ENCODE measurements around the gene RASAL2. TPM values are rescaled to one million over a fixed set of nuclear protein-coding genes. Genes with fewer than 3 reads are reported as not detected.

The RASAL2 gene
- total RNA-seq, 4 donors from 2014 or later: 17.9 to 27.3 (median 23.5) TPM

- Histone ChIP-seq H3K36me3 (peaks cover 0 to 15% of the 10 kb centered on the region in 2 donors), H3K27ac (no peak overlapping the region), H3K4me3 (replicated peaks in 1 of 3) (no peak overlapping the region), H3K4me1 (no peaks in the 10 kb centered on the region), H3K27me3 (no peaks in the 10 kb centered on the region), H3K9me3 (no peaks in the 10 kb centered on the region)
- 76 to 85% methylated on average over 4 of the region's 4 CpGs for WGBS, 2 donors
- no peak for DNase-seq
- intact Hi-C loops (cut with DNase I): no loop called here
- TF ChIP-seq CTCF (IDR thresholded peaks at IDR 0.05) (no peak), POLR2A (IDR thresholded peaks at IDR 0.05) (no peak)
Observed at GRCh38 chr1:178477373-178477772, 383.5 kb downstream of the RASAL2 start.

GRCh38 chr1:178477841-178478240 is 383.9 kb downstream of the RASAL2 start:
- no peak overlapping the region for H3K4me3 ChIP-seq (replicated peaks in 1 of 3)
- no peak for TF ChIP-seq CTCF (IDR thresholded peaks at IDR 0.05)
- TF ChIP-seq POLR2A (IDR thresholded peaks at IDR 0.05): no peak
- no peaks in the 10 kb centered on the region for H3K4me1 ChIP-seq
- no peak for DNase-seq
- no peak overlapping the region for H3K27ac ChIP-seq
- no peaks in the 10 kb centered on the region for H3K27me3 ChIP-seq
- peaks cover 0 to 15% of the 10 kb centered on the region in 2 donors for H3K36me3 ChIP-seq
- no peaks in the 10 kb centered on the region for H3K9me3 ChIP-seq
- WGBS, 2 donors: 44 to 45% methylated on average over 1 of the region's 1 CpG
- intact Hi-C loops (cut with DNase I): no loop called here

GRCh38 chr1:178483251-178483957 is 389.5 kb downstream of the RASAL2 start:
- 91 to 94% methylated on average over 5 of the region's 5 CpGs for WGBS, 2 donors
- no peak for TF ChIP-seq CTCF (IDR thresholded peaks at IDR 0.05)
- TF ChIP-seq POLR2A (IDR thresholded peaks at IDR 0.05): no peak
- H3K36me3 ChIP-seq: no peaks in the 10 kb centered on the region
- no peak for DNase-seq
- H3K27ac ChIP-seq: no peak overlapping the region
- H3K4me1 ChIP-seq: peaks cover 0 to 9% of the 10 kb centered on the region in 2 donors
- H3K4me3 ChIP-seq (replicated peaks in 1 of 3): no peak overlapping the region
- H3K27me3 ChIP-seq: no peaks in the 10 kb centered on the region
- intact Hi-C loops (cut with DNase I): no loop called here
- H3K9me3 ChIP-seq: no peaks in the 10 kb centered on the region

GRCh38 chr1:178484698-178485225 is 390.9 kb downstream of the RASAL2 start:
- H3K27me3 ChIP-seq: no peaks in the 10 kb centered on the region
- H3K4me1 ChIP-seq: peaks cover 0 to 9% of the 10 kb centered on the region in 2 donors
- no peak overlapping the region for H3K27ac ChIP-seq
- no peak for DNase-seq
- TF ChIP-seq POLR2A (IDR thresholded peaks at IDR 0.05) (no peak), CTCF (IDR thresholded peaks at IDR 0.05) (no peak)
- no peaks in the 10 kb centered on the region for H3K36me3 ChIP-seq
- WGBS, 2 donors: 73 to 81% methylated on average over 3 of the region's 3 CpGs
- no peaks in the 10 kb centered on the region for H3K9me3 ChIP-seq
- intact Hi-C loops (cut with DNase I): no loop called here
- no peak overlapping the region for H3K4me3 ChIP-seq (replicated peaks in 1 of 3)

GRCh38 chr1:178485541-178485981 is 391.7 kb downstream of the RASAL2 start:
- H3K27me3 ChIP-seq: no peaks in the 10 kb centered on the region
- H3K27ac ChIP-seq: no peak overlapping the region
- peaks cover 0 to 9% of the 10 kb centered on the region in 2 donors for H3K4me1 ChIP-seq
- H3K36me3 ChIP-seq: no peaks in the 10 kb centered on the region
- intact Hi-C loops (cut with DNase I): no loop called here
- 45 to 47% methylated on average over 3 of the region's 3 CpGs for WGBS, 2 donors
- TF ChIP-seq POLR2A (IDR thresholded peaks at IDR 0.05) (no peak), CTCF (IDR thresholded peaks at IDR 0.05) (no peak)
- no peaks in the 10 kb centered on the region for H3K9me3 ChIP-seq
- DNase-seq: no peak
- no peak overlapping the region for H3K4me3 ChIP-seq (replicated peaks in 1 of 3)

Data from thyroid gland (tissue), 4 donors.